Glutamatergic neuron (in vitro differentiated cells): ENCODE results near the gene CHRM2. TPM values are rescaled to one million over a fixed set of nuclear protein-coding genes. Genes with fewer than 3 reads are reported as not detected.

Source experiments
- DNase-seq: peaks from one replicate; pipeline ENCODE4 v3.0.0; 2022
- H3K27ac Mint-ChIP-seq: one replicate; pipeline ENCODE4 v1.8.0; 2020; ENCODE audit warnings: mild to moderate bottlenecking, mixed read lengths, inconsistent platforms; ENCODE audit not compliant: unreplicated experiment
- H3K27me3 Mint-ChIP-seq: one replicate; pipeline ENCODE4 v1.8.0; 2020; ENCODE audit warnings: mild to moderate bottlenecking, moderate library complexity, mixed read lengths, inconsistent platforms; ENCODE audit not compliant: unreplicated experiment
- H3K36me3 Mint-ChIP-seq: one replicate; pipeline ENCODE4 v1.8.0; 2020; ENCODE audit warnings: mild to moderate bottlenecking, mixed read lengths, inconsistent platforms; ENCODE audit not compliant: unreplicated experiment
- H3K4me1 Mint-ChIP-seq: one replicate; pipeline ENCODE4 v1.8.0; 2020; ENCODE audit warnings: mild to moderate bottlenecking, low read depth, mixed read lengths, inconsistent platforms; ENCODE audit not compliant: unreplicated experiment
- H3K4me3 Mint-ChIP-seq: one replicate; pipeline ENCODE4 v1.8.0; 2020; ENCODE audit warnings: mild to moderate bottlenecking, mixed read lengths, inconsistent platforms; ENCODE audit not compliant: unreplicated experiment
- H3K9me3 Mint-ChIP-seq: one replicate; pipeline ENCODE4 v1.8.0; 2020; ENCODE audit warnings: mild to moderate bottlenecking, moderate library complexity, mixed read lengths, inconsistent platforms; ENCODE audit not compliant: unreplicated experiment
- CTCF ChIP-seq: fragments of 200-600 bp; sonication (generic); IDR thresholded peaks from one replicate; pipeline ENCODE4 v1.5.0; 2021; ENCODE audit not compliant: partially characterized antibody, unreplicated experiment
- total RNA-seq: library from RNA; stranded (reverse); fragmentation: NEBNext Ultra II Directional; extraction: Animal tissue kit (Norgen Biotek cat#: 25700); gene quantifications from one replicate; pipeline ENCODE4 v1.2.1, GENCODE V29; 2021; ENCODE audit not compliant: unreplicated experiment

CHRM2 gene
- total RNA-seq, 1 donor from 2014 or later: not detected

- Mint-ChIP-seq H3K4me1 (no peaks in the 10 kb centered on the region), H3K27me3 (no peaks in the 10 kb centered on the region), H3K4me3 (no peak overlapping the region), H3K27ac (no peak overlapping the region), H3K9me3 (no peaks in the 10 kb centered on the region), H3K36me3 (no peaks in the 10 kb centered on the region)
- TF ChIP-seq CTCF: no peak
- no peak for DNase-seq
Observed at GRCh38 chr7:136877990-136878389, 9.5 kb downstream of the CHRM2 start.

DNA sequence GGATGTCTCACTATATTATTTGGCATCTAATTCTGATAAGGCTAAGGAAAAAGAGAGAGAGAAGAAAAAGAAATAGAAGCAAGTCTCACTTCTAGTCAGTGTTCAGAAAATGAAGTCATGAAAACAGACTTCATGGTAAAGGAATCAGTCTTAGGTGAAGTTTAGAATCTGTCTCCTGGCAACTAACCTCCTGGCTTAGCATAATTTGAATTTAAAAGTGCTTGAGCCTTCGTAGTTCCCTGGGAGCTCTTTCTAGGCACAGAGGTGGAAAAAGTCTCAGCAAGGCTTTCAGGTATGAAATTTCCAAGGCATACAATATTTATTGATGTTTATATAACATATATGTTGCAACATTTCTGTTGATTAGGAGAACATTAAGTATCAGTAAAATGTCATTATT is 10.4 kb downstream of the CHRM2 start:
- Mint-ChIP-seq H3K36me3 (no peaks in the 10 kb centered on the region), H3K4me3 (no peak overlapping the region), H3K9me3 (no peaks in the 10 kb centered on the region), H3K27me3 (no peaks in the 10 kb centered on the region), H3K4me1 (no peaks in the 10 kb centered on the region), H3K27ac (no peak overlapping the region)
- no peak for DNase-seq
- no peak for TF ChIP-seq CTCF

GRCh38 chr7:136883046-136883445 is 14.6 kb downstream of the CHRM2 start:
- Mint-ChIP-seq H3K36me3 (no peaks in the 10 kb centered on the region), H3K27ac (no peak overlapping the region), H3K4me3 (no peak overlapping the region), H3K9me3 (no peaks in the 10 kb centered on the region), H3K4me1 (no peaks in the 10 kb centered on the region), H3K27me3 (peaks cover 3% of the 10 kb centered on the region)
- no peak for TF ChIP-seq CTCF
- no peak for DNase-seq

DNA sequence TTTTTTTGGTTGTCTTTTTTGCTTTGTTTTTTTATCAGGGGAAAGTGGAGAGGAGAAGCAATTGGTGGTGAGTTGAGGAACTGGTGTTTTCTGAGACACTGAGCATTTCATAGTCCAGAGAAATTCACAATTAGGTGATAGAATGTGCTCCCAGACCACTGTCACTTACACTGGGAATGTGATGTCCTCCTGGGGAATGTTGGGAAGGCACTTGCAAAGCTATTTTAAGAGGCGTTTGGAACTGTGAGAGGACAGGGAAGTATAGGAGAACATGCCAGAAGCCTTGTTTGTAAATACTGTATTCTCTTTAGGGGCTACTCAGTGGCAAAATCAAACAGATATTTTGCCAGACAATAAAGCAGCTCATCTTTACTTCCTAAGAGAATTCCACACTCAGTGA is 16.0 kb downstream of the CHRM2 start:
- no peak for TF ChIP-seq CTCF
- H3K27ac Mint-ChIP-seq: no peak overlapping the region
- no peaks in the 10 kb centered on the region for H3K9me3 Mint-ChIP-seq
- H3K4me3 Mint-ChIP-seq: no peak overlapping the region
- no peaks in the 10 kb centered on the region for H3K4me1 Mint-ChIP-seq
- H3K36me3 Mint-ChIP-seq: no peaks in the 10 kb centered on the region
- DNase-seq: no peak
- peaks cover 3% of the 10 kb centered on the region for H3K27me3 Mint-ChIP-seq

DNA sequence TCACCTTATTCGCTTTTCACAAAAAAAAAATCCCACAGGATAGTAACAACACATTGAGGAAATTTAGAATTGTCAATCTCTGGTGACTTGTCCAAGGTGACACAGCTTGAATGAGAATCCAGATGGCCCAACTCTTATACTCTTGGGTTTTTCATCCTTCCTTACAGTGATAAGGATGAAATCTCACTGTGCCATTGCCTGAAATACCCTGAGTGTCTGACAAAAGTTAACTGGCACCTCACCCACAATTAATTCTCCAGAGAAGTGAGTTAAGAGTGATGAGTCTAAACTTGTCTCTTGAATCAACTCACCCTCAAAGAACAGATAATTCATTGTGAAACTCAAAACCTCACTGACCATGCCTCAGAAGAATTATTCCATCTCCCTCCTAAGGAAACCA is 18.9 kb downstream of the CHRM2 start:
- peaks cover 3% of the 10 kb centered on the region for H3K27me3 Mint-ChIP-seq
- no peak for TF ChIP-seq CTCF
- no peak overlapping the region for H3K27ac Mint-ChIP-seq
- H3K4me1 Mint-ChIP-seq: no peaks in the 10 kb centered on the region
- no peaks in the 10 kb centered on the region for H3K36me3 Mint-ChIP-seq
- no peak overlapping the region for H3K4me3 Mint-ChIP-seq
- H3K9me3 Mint-ChIP-seq: peaks cover 3% of the 10 kb centered on the region
- DNase-seq: no peak
